NOMO-1 (cell line): Measurements from ENCODE around the gene CD300H.

Experiments
- DNase-seq, 2 experiments: peaks; one replicate each; lab custom pipeline; 2025; ENCODE audit not compliant: unreplicated experiment in 2 of 2; lab: John Stamatoyannopoulos, UW

Gene CD300H

GRCh38 chr17:74512036-74512435 lies 55.3 kb downstream of the CD300H start:
- DNase-seq, result no peak
